IMR-90 (cell line): ENCODE results near the gene NCKAP5. TPM values are rescaled to one million over a fixed set of nuclear protein-coding genes. Genes with fewer than 3 reads are reported as not detected.

ENCODE experiments used
- ATAC-seq: fragments of 200-7000 bp; cut with Tn5 transposase; 2 replicates; pipeline ENCODE4 v1.9.1; 2020; ENCODE audit warnings: low read depth, mild to moderate bottlenecking, moderate library complexity
- BruUV-seq: library from RNA; stranded (reverse); fragments of 400-500 nt; replicated peaks from 2 replicates; lab custom pipeline; 2021; lab: Mats Ljungman, UMichigan
- CTCF ChIA-PET: fragments of 300-600 bp; formaldehyde crosslinking; extraction: SDS; loops from one replicate; lab custom pipeline; 2021; ENCODE audit warnings: antibody characterized with exemption; lab: Yijun Ruan, JAX
- POLR2A ChIA-PET: fragments of 300-600 bp; sonication (Branson Sonifier 250); formaldehyde crosslinking; loops from one replicate; lab custom pipeline; 2022; ENCODE audit warnings: antibody characterized with exemption; ENCODE audit not compliant: unreplicated experiment; lab: Charles Lee
- DNase-seq: peaks from one replicate; pipeline ENCODE4 v3.0.0; 2013
- H2AFZ ChIP-seq: replicated peaks from 2 replicates; pipeline ENCODE3; 2013; ENCODE audit warnings: low read length, mild to moderate bottlenecking; ENCODE audit not compliant: poor library complexity
- H2AK5ac ChIP-seq: 2 replicates; pipeline ENCODE4 v1.6.1; 2013; ENCODE audit warnings: low read depth, low read length, inconsistent platforms
- H2AK9ac ChIP-seq: replicated peaks from 2 replicates; pipeline ENCODE3; 2013; ENCODE audit warnings: mild to moderate bottlenecking, low read depth, low read length, moderate library complexity; ENCODE audit not compliant: poor library complexity
- H2BK120ac ChIP-seq: 2 replicates; pipeline ENCODE4 v1.6.1; 2013; ENCODE audit warnings: low read depth, low read length, inconsistent platforms
- H2BK15ac ChIP-seq: 3 replicates; pipeline ENCODE4 v1.6.1; 2013; ENCODE audit warnings: low read depth, low read length, inconsistent platforms
- H2BK20ac ChIP-seq: 2 replicates; pipeline ENCODE4 v1.6.1; 2013; ENCODE audit warnings: low read depth, mild to moderate bottlenecking, inconsistent platforms, low read length, moderate library complexity
- H2BK5ac ChIP-seq: 2 replicates; pipeline ENCODE4 v1.6.1; 2013; ENCODE audit warnings: mild to moderate bottlenecking, low read depth, low read length, inconsistent platforms; ENCODE audit not compliant: poor library complexity, severe bottlenecking
- H3K14ac ChIP-seq: replicated peaks from 2 replicates; pipeline ENCODE4 v1.6.1; 2013; ENCODE audit warnings: low read depth, low read length, inconsistent platforms
- H3K18ac ChIP-seq: 2 replicates; pipeline ENCODE4 v1.6.1; 2013; ENCODE audit warnings: low read depth, low read length, control low read depth
- H3K23ac ChIP-seq: 2 replicates; pipeline ENCODE4 v1.6.1; 2013; ENCODE audit warnings: low read depth, low read length, inconsistent platforms
- H3K27ac ChIP-seq: 2 replicates; pipeline ENCODE4 v1.5.1; 2013; ENCODE audit warnings: mild to moderate bottlenecking, control low read depth, low read length; ENCODE audit not compliant: insufficient read depth
- H3K27me3 ChIP-seq: 2 replicates; pipeline ENCODE4 v1.6.1; 2013; ENCODE audit warnings: low read length; ENCODE audit not compliant: control insufficient read depth, insufficient read depth
- H3K36me3 ChIP-seq: 2 replicates; pipeline ENCODE4 v1.6.1; 2013; ENCODE audit warnings: low read length, mixed read lengths; ENCODE audit not compliant: control insufficient read depth, insufficient read depth
- H3K4ac ChIP-seq: 2 replicates; pipeline ENCODE4 v1.6.1; 2013; ENCODE audit warnings: low read depth, low read length, inconsistent platforms
- H3K4me1 ChIP-seq: 2 replicates; pipeline ENCODE4 v1.6.1; 2013; ENCODE audit warnings: low read length, mixed read lengths; ENCODE audit not compliant: control insufficient read depth, insufficient read depth
- H3K4me2 ChIP-seq: 2 replicates; pipeline ENCODE4 v1.6.1; 2013; ENCODE audit warnings: low read depth, mild to moderate bottlenecking, control low read depth, low read length, moderate library complexity
- H3K4me3 ChIP-seq: 2 replicates; pipeline ENCODE4 v1.5.1; 2013; ENCODE audit warnings: low read depth, mild to moderate bottlenecking, control low read depth, low read length, moderate library complexity; ENCODE audit not compliant: insufficient read depth
- H3K56ac ChIP-seq: 2 replicates; pipeline ENCODE4 v1.6.1; 2013; ENCODE audit warnings: low read length, inconsistent platforms; ENCODE audit not compliant: insufficient read depth; ENCODE audit errors: extremely low read depth
- H3K79me1 ChIP-seq, 2 experiments: 2 replicates each; pipeline ENCODE4 v1.6.1; 2013; ENCODE audit warnings: low read length in 2 of 2, inconsistent platforms in 1 of 2, low read depth in 1 of 2
- H3K9ac ChIP-seq: 2 replicates; pipeline ENCODE4 v1.6.1; 2013; ENCODE audit warnings: low read depth, low read length, control low read depth
- H3K9me1 ChIP-seq: 2 replicates; pipeline ENCODE4 v1.6.1; 2013; ENCODE audit warnings: low read length, inconsistent platforms; ENCODE audit not compliant: insufficient read depth
- H3K9me3 ChIP-seq: 2 replicates; pipeline ENCODE4 v1.6.1; 2013; ENCODE audit warnings: low read length; ENCODE audit not compliant: control insufficient read depth, insufficient read depth
- H4K20me1 ChIP-seq: 2 replicates; pipeline ENCODE4 v1.6.1; 2013; ENCODE audit warnings: low read length, inconsistent platforms; ENCODE audit not compliant: insufficient read depth
- H4K5ac ChIP-seq: 2 replicates; pipeline ENCODE4 v1.6.1; 2013; ENCODE audit warnings: mild to moderate bottlenecking, low read depth, low read length, control low read depth
- H4K8ac ChIP-seq, 2 experiments: 2 replicates each; pipeline ENCODE4 v1.6.1; 2013; ENCODE audit warnings: low read depth in 2 of 2, low read length in 2 of 2, control low read depth in 1 of 2, inconsistent platforms in 1 of 2
- H4K91ac ChIP-seq: 2 replicates; pipeline ENCODE4 v1.6.1; 2013; ENCODE audit warnings: low read depth, low read length, inconsistent platforms; ENCODE audit not compliant: insufficient read depth
- BHLHE40 ChIP-seq: fragments of 150-350 bp; IDR thresholded peaks from 2 replicates; pipeline ENCODE4 v1.6.1; 2016; ENCODE audit warnings: mild to moderate bottlenecking, low read depth, low read length
- CEBPB ChIP-seq: IDR thresholded peaks from 2 replicates; pipeline ENCODE4 v1.6.1; 2012; ENCODE audit warnings: low read depth, low read length, improper control_type of control experiment
- CHD1 ChIP-seq: IDR thresholded peaks from 2 replicates; pipeline ENCODE4 v1.6.1; 2012; ENCODE audit warnings: low read depth, low read length, improper control_type of control experiment
- ELK1 ChIP-seq: fragments of 150-350 bp; IDR thresholded peaks from 2 replicates; pipeline ENCODE4 v1.6.1; 2016; ENCODE audit warnings: low read depth, mild to moderate bottlenecking, low read length, moderate library complexity, borderline replicate concordance
- MAFK ChIP-seq: IDR thresholded peaks from 2 replicates; pipeline ENCODE4 v1.6.1; 2012; ENCODE audit warnings: low read depth, low read length, improper control_type of control experiment
- MAZ ChIP-seq: IDR thresholded peaks from 2 replicates; pipeline ENCODE4 v1.6.1; 2012; ENCODE audit warnings: low read depth, mild to moderate bottlenecking, low read length, improper control_type of control experiment, moderate library complexity, borderline replicate concordance
- NFE2L2 ChIP-seq: fragments of 150-350 bp; IDR thresholded peaks from 2 replicates; pipeline ENCODE4 v1.6.1; 2016; ENCODE audit warnings: low read depth, mild to moderate bottlenecking, low read length
- RAD21 ChIP-seq: IDR thresholded peaks from 2 replicates; pipeline ENCODE4 v1.6.1; 2012; ENCODE audit warnings: low read length, improper control_type of control experiment
- RCOR1 ChIP-seq: IDR thresholded peaks from 2 replicates; pipeline ENCODE4 v1.6.1; 2012; ENCODE audit warnings: mild to moderate bottlenecking, low read length, improper control_type of control experiment; ENCODE audit not compliant: insufficient replicate concordance
- RFX5 ChIP-seq: IDR thresholded peaks from 2 replicates; pipeline ENCODE4 v1.8.0; 2012; ENCODE audit warnings: low read depth, mild to moderate bottlenecking, low read length, moderate library complexity
- WGBS, 2 experiments: methylation state at CpG; one replicate each; pipeline versions ENCODE4 v1.1.5 to v1.1.7; 2013; ENCODE audit warnings: missing lambda C conversion rate in 2 of 2; ENCODE audit not compliant: insufficient read length in 1 of 2; ENCODE audit errors: extremely low coverage in 2 of 2; 5-methylcytosine and 5-hydroxymethylcytosine counted together
- dilution Hi-C: fragments of 300-500 bp; cut with HindIII; formaldehyde crosslinking; loops from one replicate; pipeline ENCODE4 v1.14.3; 2018; ENCODE audit warnings: low sequenced_read_pairs; ENCODE audit not compliant: unreplicated experiment
- in situ Hi-C: fragments of 300-500 bp; cut with MboI; formaldehyde crosslinking; loops from 3 replicates; pipeline ENCODE4 v1.14.3; 2019; ENCODE audit warnings: low sequenced_read_pairs, inconsistent platforms, mixed read lengths
- intact Hi-C: fragments of 100-400 bp; cut with micrococcal nuclease; formaldehyde crosslinking; loops from 2 replicates; pipeline ENCODE4 v1.10.0; 2022
- polyA plus RNA-seq, 3 experiments: library from polyadenylated mRNA; depleted of rRNA; stranded (reverse); fragments of >200 nt; gene quantifications; 2 replicates each; pipeline ENCODE4 v1.2.3, GENCODE V29; 2012; ENCODE audit warnings: low replicate concordance in 1 of 3
- total RNA-seq: library from RNA; depleted of rRNA; stranded (reverse); fragments of >200 nt; gene quantifications from 2 replicates; pipeline ENCODE4 v1.2.3, GENCODE V29; 2012
- TF ChIP-seq, protein P1 (sequence below): fragments of 150-350 bp; IDR thresholded peaks from 2 replicates; pipeline ENCODE4 v1.6.1; 2017; ENCODE audit warnings: mild to moderate bottlenecking, antibody characterized with exemption, low read length, low read depth

The NCKAP5 gene
- total and polyA plus RNA-seq, 2 of the 4 experiments (the other 2 are of a cell fraction), result 2.7 to 3.9 TPM

DNA sequence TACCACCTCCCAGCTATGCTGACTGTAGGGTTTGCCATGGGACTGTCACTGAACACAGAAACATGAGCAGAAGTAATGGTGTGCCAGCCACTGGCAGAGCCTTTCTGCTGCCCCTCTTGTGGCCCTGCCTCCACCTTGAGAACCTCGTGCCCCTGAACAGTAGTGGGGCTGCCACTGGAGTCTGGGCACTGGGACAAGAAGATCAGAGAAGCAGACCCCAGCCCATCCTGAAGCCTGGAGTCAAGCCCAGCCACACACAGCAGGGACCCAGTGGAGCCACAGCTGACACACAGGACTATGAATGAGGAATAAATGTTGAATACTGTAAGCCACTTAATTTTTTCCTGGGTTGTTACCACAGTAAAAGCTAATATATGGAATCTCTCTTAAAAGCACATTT is 159.6 kb downstream of the NCKAP5 start:
- intact Hi-C loops, result loop anchor here (10.0 kb wide), 1 partner anchor 214 kb away; no protein-coding TSS in a partner anchor
- Histone ChIP-seq H2AFZ (no peak overlapping the region), H3K14ac (0 out of 2 replicates have a peak overlapping the region, but pooled peaks have one; percentile 29), H2BK20ac (peak overlapping the region; percentile 59; the same call in 1 of the 2 replicates), H3K4me1 (peaks cover 9% of the 10 kb centered on the region), H2BK120ac (peak overlapping the region; percentile 67), H2BK15ac (peak overlapping the region; percentile 40; the same call in 1 of the 3 replicates), H3K4me3 (no peak overlapping the region), H3K9ac (no peak overlapping the region), H3K18ac (peak overlapping the region; percentile 9; the same call in 1 of the 2 replicates), H3K56ac (no peak overlapping the region), H4K20me1 (no peaks in the 10 kb centered on the region), H3K27ac (no peak overlapping the region), H4K8ac (0 out of 4 replicates have a peak overlapping the region, but pooled peaks of 1 of the 2 experiments have one; percentile 5), H4K5ac (0 out of 2 replicates have a peak overlapping the region, but pooled peaks have one; percentile 4), H2AK5ac (peak overlapping the region; percentile 77), H2AK9ac (no peak overlapping the region), H2BK5ac (no peak overlapping the region), H4K91ac (no peak overlapping the region; the same call in 1 of the 2 replicates), H3K27me3 (no peaks in the 10 kb centered on the region), H3K9me1 (peaks cover 11% of the 10 kb centered on the region), H3K4me2 (no peak overlapping the region), H3K79me1 (0 out of 4 replicates have a peak, but pooled peaks cover 0 to 6% of the 10 kb centered on the region in 2 experiments), H3K9me3 (no peaks in the 10 kb centered on the region), H3K23ac (peak overlapping the region; percentile 53; the same call in 1 of the 2 replicates), H3K36me3 (no peaks in the 10 kb centered on the region), H3K4ac (peak overlapping the region; percentile 54; the same call in 1 of the 2 replicates)
- in situ Hi-C loops, result no loop called here
- ChIA-PET POLR2A (no interaction called here), CTCF (interaction anchor here (1.0 kb wide), 1 partner anchor 16 kb away, joined by 4 read pairs; no protein-coding TSS in a partner anchor)
- TF ChIP-seq ELK1 (no peak), RFX5 (no peak), RAD21 (no peak), MAZ (no peak), CHD1 (no peak), RCOR1 (no peak), CEBPB (no peak), BHLHE40 (no peak), MAFK (no peak), NFE2L2 (no peak)
- TF ChIP-seq, protein P1, sequence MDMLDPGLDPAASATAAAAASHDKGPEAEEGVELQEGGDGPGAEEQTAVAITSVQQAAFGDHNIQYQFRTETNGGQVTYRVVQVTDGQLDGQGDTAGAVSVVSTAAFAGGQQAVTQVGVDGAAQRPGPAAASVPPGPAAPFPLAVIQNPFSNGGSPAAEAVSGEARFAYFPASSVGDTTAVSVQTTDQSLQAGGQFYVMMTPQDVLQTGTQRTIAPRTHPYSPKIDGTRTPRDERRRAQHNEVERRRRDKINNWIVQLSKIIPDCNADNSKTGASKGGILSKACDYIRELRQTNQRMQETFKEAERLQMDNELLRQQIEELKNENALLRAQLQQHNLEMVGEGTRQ, result no peak
- no TSS peak for BruUV-seq
- WGBS, 2 experiments, result no CpG with 5 or more reads among the region's 1 CpG
- dilution Hi-C loops, result no loop called here
- ATAC-seq (no peak), DNase-seq (no peak)
